GM10266 (cell line): Measurements from ENCODE around the gene AZI2.

Experiments
- DNase-seq: peaks from one replicate; pipeline ENCODE4 v3.0.0; 2012; ENCODE audit errors: extremely low spot score
- CTCF ChIP-seq: IDR thresholded peaks from 2 replicates; pipeline ENCODE4 v1.5.1; 2012; ENCODE audit warnings: mild to moderate bottlenecking, low read depth; ENCODE audit not compliant: control insufficient read depth, insufficient read depth; ENCODE audit errors: missing control alignments

The AZI2 gene

DNA sequence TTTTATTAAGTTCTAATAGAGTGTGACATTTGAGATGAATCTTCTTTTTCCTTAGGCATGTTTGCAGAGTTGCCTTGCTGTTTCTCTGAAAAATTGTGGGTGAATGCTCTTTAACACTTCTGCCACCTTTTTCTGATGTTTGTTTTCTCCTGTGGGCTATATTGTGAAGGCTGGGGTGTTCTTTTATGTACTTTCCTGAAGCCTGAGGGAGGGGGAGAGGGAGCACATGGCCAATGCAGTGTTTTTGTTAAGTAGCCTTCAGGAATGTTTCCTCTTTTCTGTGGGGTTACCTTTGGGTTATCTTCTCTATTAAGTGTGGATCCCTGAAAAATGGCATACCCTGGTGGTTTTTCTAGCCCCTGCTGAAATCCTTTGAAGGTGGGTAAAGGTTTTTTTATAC is 57.0 kb downstream of the AZI2 start:
- no peak for DNase-seq
- TF ChIP-seq CTCF: no peak

DNA sequence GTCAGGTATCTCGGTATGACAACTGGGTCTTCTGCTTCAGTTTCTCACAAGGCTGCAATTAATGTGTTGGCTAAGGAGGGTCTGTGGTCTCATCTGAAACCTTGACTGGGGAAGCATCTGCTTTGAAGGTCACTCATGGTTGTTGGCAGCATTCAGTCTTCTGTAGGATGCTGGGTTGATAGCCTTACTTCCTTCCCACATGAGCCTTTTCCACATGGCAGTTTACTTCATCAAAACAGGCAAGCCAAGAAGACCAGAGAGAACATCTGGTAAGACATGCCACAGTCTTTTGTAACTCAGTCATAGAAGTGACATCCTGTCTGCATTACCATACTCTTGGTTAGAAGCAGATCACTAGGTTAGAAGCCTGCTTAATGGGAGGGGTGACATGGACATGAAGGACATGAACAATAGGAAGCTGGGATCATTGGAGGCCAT is 57.7 kb downstream of the AZI2 start:
- DNase-seq: no peak
- no peak for TF ChIP-seq CTCF

GRCh38 chr3:28287046-28287445 is 61.6 kb downstream of the AZI2 start:
- no peak for TF ChIP-seq CTCF
- no peak for DNase-seq

DNA sequence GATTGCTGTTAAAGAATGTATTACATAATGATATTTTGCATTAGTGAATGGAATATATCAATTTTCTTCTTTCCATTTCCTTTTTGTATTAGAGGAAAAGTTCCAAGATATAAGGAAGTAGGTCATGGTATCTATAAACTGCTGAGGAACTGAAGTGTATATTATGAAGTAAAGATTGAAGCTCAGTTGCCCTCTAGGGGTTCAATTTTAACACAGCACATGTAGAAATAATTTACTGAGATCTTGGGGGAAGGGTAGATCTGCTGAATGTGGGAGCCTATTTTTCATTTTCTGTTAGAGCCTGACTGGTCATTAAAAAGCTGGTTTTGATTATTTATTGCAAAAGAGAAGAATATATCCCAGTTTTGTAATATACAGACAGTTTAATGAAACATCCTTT is 62.0 kb downstream of the AZI2 start:
- peak; percentile 54 for TF ChIP-seq CTCF
- DNase-seq: peak; percentile 12

GRCh38 chr3:28280781-28281180 is 67.8 kb downstream of the AZI2 start:
- DNase-seq: no peak
- no peak for TF ChIP-seq CTCF

- no peak for TF ChIP-seq CTCF
Measured at GRCh38 chr3:28279770-28280169, 68.9 kb downstream of the AZI2 start.

DNA sequence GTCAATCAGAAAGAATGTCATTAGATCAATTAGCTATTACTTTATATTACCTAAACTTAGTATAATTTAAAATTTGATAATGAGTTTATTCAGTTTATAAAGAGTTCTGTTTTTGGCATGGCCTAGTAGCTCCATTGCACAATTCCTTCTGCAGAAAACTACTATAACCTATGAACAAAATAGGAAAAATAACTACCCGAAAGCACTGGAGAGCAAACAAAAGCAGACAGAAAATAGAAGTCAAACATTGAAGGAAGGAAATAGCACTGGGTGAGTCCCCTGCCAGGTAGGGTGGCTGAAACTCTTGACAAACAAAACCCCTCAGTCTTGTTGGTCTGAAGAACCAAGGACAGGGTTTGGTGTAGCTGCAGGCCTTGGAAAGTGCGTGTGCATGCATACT is 69.7 kb downstream of the AZI2 start:
- no peak for TF ChIP-seq CTCF
- DNase-seq: no peak

More at GRCh38 chr3:28279770-28280169, 68.9 kb downstream of the AZI2 start:
- DNase-seq: no peak

DNA sequence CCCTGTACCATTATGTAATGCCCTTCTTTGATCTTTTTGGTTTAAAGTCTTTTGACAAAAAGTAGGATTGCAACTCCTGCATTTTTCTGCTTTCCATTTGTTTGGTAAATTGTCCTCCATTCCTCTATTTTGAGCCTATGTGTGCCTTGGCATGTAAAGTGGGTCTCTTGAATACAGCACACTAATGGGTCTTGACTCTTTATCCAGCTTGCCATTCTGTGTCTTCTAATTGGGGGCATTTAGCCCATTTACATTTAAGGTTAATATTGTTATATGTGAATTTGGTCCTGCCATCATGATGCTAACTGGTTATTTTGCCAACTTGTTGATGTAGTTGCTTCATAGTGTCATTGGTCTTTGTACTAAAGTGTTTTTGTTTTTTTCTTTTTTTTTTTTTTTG is 74.8 kb downstream of the AZI2 start:
- no peak for DNase-seq
- TF ChIP-seq CTCF: no peak
